ENCODE measurements around the gene TIMP1. TPM values are rescaled to one million over a fixed set of nuclear protein-coding genes. Genes with fewer than 3 reads are reported as not detected.

The TIMP1 gene
- total RNA-seq, 1 experiment from 2014 or later = 35.4 TPM

DNA sequence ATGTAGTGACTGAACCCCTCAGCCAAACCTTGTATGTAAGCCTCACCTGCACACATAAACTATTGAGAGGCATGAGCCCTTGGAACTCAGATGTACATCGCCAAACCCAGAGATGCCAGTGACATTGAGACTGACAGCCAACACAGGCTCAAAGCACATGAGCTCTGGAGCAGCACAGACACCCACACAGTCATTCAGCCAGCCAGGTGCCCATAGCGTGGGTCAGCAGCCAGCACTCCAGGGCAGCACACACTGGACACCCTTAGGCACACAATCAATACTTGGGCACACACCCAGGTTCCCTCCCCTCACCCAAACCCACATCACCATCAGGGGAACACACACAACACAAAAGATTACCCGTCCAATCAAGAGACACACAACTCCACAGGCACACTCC, 4.3 kb upstream of the TIMP1 start:
- no peaks in the 10 kb centered on the region for H3K9me3 Mint-ChIP-seq
- H3K4me1 Mint-ChIP-seq = peaks cover 26% of the 10 kb centered on the region
- DNase-seq (ENCODE audit: low spot score) (no peak), ATAC-seq (no peak)
- no peaks in the 10 kb centered on the region for H3K36me3 Mint-ChIP-seq
- H3K4me3 Mint-ChIP-seq = no peak overlapping the region
- ChIA-PET POLR2A (no interaction called here), CTCF (no interaction called here)
- H3K27me3 Mint-ChIP-seq (ENCODE audit: low read depth) = no peaks in the 10 kb centered on the region
- no peak overlapping the region for H3K27ac Mint-ChIP-seq
- TF ChIP-seq, protein P1, sequence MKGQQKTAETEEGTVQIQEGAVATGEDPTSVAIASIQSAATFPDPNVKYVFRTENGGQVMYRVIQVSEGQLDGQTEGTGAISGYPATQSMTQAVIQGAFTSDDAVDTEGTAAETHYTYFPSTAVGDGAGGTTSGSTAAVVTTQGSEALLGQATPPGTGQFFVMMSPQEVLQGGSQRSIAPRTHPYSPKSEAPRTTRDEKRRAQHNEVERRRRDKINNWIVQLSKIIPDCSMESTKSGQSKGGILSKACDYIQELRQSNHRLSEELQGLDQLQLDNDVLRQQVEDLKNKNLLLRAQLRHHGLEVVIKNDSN (CRISPR knock-in tag; IDR thresholded peaks at IDR 0.05) = no peak
- TF ChIP-seq ATF1 (CRISPR knock-in tag; IDR thresholded peaks at IDR 0.05) = no peak
- TF ChIP-seq IRF2 (CRISPR knock-in tag; IDR thresholded peaks at IDR 0.05; ENCODE audit: borderline replicate concordance, low read depth) = no peak
- TF ChIP-seq ZNF396 (CRISPR knock-in tag; IDR thresholded peaks at IDR 0.05; ENCODE audit: borderline replicate concordance) = no peak
- TF ChIP-seq USF2 (CRISPR knock-in tag; IDR thresholded peaks at IDR 0.05) = no peak
- TF ChIP-seq, protein P2, sequence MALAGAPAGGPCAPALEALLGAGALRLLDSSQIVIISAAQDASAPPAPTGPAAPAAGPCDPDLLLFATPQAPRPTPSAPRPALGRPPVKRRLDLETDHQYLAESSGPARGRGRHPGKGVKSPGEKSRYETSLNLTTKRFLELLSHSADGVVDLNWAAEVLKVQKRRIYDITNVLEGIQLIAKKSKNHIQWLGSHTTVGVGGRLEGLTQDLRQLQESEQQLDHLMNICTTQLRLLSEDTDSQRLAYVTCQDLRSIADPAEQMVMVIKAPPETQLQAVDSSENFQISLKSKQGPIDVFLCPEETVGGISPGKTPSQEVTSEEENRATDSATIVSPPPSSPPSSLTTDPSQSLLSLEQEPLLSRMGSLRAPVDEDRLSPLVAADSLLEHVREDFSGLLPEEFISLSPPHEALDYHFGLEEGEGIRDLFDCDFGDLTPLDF (CRISPR knock-in tag; IDR thresholded peaks at IDR 0.05) = no peak
- no peak for TF ChIP-seq MYBL2 (CRISPR knock-in tag; IDR thresholded peaks at IDR 0.05)
- no peak for TF ChIP-seq NFATC4 (CRISPR knock-in tag; IDR thresholded peaks at IDR 0.05)
- TF ChIP-seq NR1H2 (CRISPR knock-in tag; IDR thresholded peaks at IDR 0.05) = no peak

DNA sequence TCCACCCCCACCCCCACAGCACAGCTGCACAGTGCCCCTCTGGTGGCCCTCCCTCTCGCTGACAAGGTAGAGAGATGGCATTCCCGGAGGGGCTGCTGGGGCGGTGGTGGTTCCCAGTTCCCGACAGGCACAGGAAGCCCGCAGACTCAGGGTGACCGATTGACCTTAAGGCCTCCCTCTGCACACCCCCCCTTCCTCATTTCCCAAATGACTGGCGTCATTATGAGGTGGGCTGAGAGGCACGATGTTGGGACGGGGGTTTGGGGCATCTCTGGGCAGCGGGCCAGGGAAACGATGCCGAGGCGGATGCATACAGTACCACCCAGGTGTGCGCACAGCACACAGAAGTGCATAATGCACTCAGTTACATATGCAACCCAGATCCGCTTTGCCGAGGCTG, 3.5 kb upstream of the TIMP1 start:
- no peak overlapping the region for H3K27ac Mint-ChIP-seq
- H3K36me3 Mint-ChIP-seq = no peaks in the 10 kb centered on the region
- no peaks in the 10 kb centered on the region for H3K27me3 Mint-ChIP-seq (ENCODE audit: low read depth)
- H3K4me3 Mint-ChIP-seq = no peak overlapping the region
- ChIA-PET CTCF (interaction anchor here (1.2 kb wide), 1 partner anchor 10 kb away, joined by 3 read pairs; no protein-coding TSS in a partner anchor), POLR2A (no interaction called here)
- ATAC-seq (no peak), DNase-seq (ENCODE audit: low spot score) (no peak)
- peaks cover 23% of the 10 kb centered on the region for H3K4me1 Mint-ChIP-seq
- TF ChIP-seq, protein P3, sequence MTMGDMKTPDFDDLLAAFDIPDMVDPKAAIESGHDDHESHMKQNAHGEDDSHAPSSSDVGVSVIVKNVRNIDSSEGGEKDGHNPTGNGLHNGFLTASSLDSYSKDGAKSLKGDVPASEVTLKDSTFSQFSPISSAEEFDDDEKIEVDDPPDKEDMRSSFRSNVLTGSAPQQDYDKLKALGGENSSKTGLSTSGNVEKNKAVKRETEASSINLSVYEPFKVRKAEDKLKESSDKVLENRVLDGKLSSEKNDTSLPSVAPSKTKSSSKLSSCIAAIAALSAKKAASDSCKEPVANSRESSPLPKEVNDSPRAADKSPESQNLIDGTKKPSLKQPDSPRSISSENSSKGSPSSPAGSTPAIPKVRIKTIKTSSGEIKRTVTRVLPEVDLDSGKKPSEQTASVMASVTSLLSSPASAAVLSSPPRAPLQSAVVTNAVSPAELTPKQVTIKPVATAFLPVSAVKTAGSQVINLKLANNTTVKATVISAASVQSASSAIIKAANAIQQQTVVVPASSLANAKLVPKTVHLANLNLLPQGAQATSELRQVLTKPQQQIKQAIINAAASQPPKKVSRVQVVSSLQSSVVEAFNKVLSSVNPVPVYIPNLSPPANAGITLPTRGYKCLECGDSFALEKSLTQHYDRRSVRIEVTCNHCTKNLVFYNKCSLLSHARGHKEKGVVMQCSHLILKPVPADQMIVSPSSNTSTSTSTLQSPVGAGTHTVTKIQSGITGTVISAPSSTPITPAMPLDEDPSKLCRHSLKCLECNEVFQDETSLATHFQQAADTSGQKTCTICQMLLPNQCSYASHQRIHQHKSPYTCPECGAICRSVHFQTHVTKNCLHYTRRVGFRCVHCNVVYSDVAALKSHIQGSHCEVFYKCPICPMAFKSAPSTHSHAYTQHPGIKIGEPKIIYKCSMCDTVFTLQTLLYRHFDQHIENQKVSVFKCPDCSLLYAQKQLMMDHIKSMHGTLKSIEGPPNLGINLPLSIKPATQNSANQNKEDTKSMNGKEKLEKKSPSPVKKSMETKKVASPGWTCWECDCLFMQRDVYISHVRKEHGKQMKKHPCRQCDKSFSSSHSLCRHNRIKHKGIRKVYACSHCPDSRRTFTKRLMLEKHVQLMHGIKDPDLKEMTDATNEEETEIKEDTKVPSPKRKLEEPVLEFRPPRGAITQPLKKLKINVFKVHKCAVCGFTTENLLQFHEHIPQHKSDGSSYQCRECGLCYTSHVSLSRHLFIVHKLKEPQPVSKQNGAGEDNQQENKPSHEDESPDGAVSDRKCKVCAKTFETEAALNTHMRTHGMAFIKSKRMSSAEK (CRISPR knock-in tag; IDR thresholded peaks at IDR 0.05; ENCODE audit: borderline replicate concordance) = no peak
- no peak for TF ChIP-seq JAZF1 (CRISPR knock-in tag; IDR thresholded peaks at IDR 0.05)
- TF ChIP-seq, protein P4, sequence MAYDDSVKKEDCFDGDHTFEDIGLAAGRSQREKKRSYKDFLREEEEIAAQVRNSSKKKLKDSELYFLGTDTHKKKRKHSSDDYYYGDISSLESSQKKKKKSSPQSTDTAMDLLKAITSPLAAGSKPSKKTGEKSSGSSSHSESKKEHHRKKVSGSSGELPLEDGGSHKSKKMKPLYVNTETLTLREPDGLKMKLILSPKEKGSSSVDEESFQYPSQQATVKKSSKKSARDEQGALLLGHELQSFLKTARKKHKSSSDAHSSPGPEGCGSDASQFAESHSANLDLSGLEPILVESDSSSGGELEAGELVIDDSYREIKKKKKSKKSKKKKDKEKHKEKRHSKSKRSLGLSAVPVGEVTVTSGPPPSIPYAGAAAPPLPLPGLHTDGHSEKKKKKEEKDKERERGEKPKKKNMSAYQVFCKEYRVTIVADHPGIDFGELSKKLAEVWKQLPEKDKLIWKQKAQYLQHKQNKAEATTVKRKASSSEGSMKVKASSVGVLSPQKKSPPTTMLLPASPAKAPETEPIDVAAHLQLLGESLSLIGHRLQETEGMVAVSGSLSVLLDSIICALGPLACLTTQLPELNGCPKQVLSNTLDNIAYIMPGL (CRISPR knock-in tag; IDR thresholded peaks at IDR 0.05) = no peak
- no peak for TF ChIP-seq ZNF232 (CRISPR knock-in tag; IDR thresholded peaks at IDR 0.05)
- TF ChIP-seq ATF2 (CRISPR knock-in tag; IDR thresholded peaks at IDR 0.05; ENCODE audit: borderline replicate concordance, low read depth) = no peak
- no peaks in the 10 kb centered on the region for H3K9me3 Mint-ChIP-seq

Data from WTC11 (cell line).